Measurements from ENCODE around the gene PCNT.

PCNT gene

GRCh38 chr21:46392921-46393320 is 69.0 kb downstream of the PCNT start:
- no peak for TF ChIP-seq CTCF (IDR thresholded peaks at IDR 0.05; ENCODE audit: borderline replicate concordance, control extremely low read depth, extremely low read depth, insufficient read depth, missing control alignments)
- DNase-seq (ENCODE audit: low spot score) = no peak
- in situ Hi-C loops (cut with MboI; ENCODE audit: low sequenced_read_pairs, unreplicated experiment) = no loop called here

- no peak for DNase-seq (ENCODE audit: low spot score)
- no peak for TF ChIP-seq CTCF (IDR thresholded peaks at IDR 0.05; ENCODE audit: borderline replicate concordance, control extremely low read depth, extremely low read depth, insufficient read depth, missing control alignments)
- in situ Hi-C loops (cut with MboI; ENCODE audit: low sequenced_read_pairs, unreplicated experiment) = no loop called here
Measured at GRCh38 chr21:46393451-46393940, 69.5 kb downstream of the PCNT start.

- no peak for DNase-seq (ENCODE audit: low spot score)
- in situ Hi-C loops (cut with MboI; ENCODE audit: low sequenced_read_pairs, unreplicated experiment) = no loop called here
- TF ChIP-seq CTCF (IDR thresholded peaks at IDR 0.05; ENCODE audit: borderline replicate concordance, control extremely low read depth, extremely low read depth, insufficient read depth, missing control alignments) = no peak
Measured at GRCh38 chr21:46393941-46394594, 70.1 kb downstream of the PCNT start.

GRCh38 chr21:46394595-46395104 is 70.7 kb downstream of the PCNT start:
- in situ Hi-C loops (cut with MboI; ENCODE audit: low sequenced_read_pairs, unreplicated experiment) = no loop called here
- no peak for TF ChIP-seq CTCF (IDR thresholded peaks at IDR 0.05; ENCODE audit: borderline replicate concordance, control extremely low read depth, extremely low read depth, insufficient read depth, missing control alignments)
- no peak for DNase-seq (ENCODE audit: low spot score)

GRCh38 chr21:46397211-46397905 is 73.4 kb downstream of the PCNT start:
- no peak for DNase-seq (ENCODE audit: low spot score)
- in situ Hi-C loops (cut with MboI; ENCODE audit: low sequenced_read_pairs, unreplicated experiment) = no loop called here
- no peak for TF ChIP-seq CTCF (IDR thresholded peaks at IDR 0.05; ENCODE audit: borderline replicate concordance, control extremely low read depth, extremely low read depth, insufficient read depth, missing control alignments)

GRCh38 chr21:46397993-46398392 is 74.0 kb downstream of the PCNT start:
- TF ChIP-seq CTCF (IDR thresholded peaks at IDR 0.05; ENCODE audit: borderline replicate concordance, control extremely low read depth, extremely low read depth, insufficient read depth, missing control alignments) = no peak
- in situ Hi-C loops (cut with MboI; ENCODE audit: low sequenced_read_pairs, unreplicated experiment) = no loop called here
- no peak for DNase-seq (ENCODE audit: low spot score)
